Left renal pelvis (tissue), 4 donors: ENCODE results near the gene LIG1. TPM values are rescaled to one million over a fixed set of nuclear protein-coding genes. Genes with fewer than 3 reads are reported as not detected.

ENCODE experiments used
- DNase-seq, 4 donors: peaks; one replicate each; pipeline ENCODE4 v3.0.0-alpha.2; 2013; ENCODE audit warnings: low read depth in 4 of 4, low spot score in 3 of 4
- polyA plus RNA-seq, 4 donors: library from polyadenylated mRNA; unstranded; fragments of 120-200 nt; gene quantifications; one replicate each; pipeline ENCODE4 v1.2.1, GENCODE V29; 2013; ENCODE audit not compliant: insufficient read length in 4 of 4

The LIG1 gene
- polyA plus RNA-seq, 4 donors, result 45.5 to 69.6 (median 60.7) TPM

DNA sequence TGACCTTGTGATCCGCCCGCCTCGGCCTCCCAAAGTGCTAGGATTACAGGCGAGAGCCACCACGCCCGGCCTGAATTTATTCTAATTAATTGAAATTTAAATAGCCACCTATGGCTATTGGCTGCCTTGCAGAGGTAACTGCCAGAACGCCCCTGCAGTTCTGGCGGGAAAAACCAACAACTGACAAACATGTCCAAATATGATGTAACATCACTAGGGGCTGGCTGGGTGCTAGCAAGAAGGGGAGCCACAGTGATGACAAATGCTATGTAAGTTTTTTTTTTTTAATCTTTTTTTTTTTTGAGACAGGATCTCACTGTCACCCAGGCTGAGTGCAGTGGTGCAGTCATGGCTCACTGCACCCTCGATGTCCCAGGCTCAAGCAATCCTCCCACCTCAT lies 13.2 kb upstream of the LIG1 start:
- no peak for DNase-seq

DNA sequence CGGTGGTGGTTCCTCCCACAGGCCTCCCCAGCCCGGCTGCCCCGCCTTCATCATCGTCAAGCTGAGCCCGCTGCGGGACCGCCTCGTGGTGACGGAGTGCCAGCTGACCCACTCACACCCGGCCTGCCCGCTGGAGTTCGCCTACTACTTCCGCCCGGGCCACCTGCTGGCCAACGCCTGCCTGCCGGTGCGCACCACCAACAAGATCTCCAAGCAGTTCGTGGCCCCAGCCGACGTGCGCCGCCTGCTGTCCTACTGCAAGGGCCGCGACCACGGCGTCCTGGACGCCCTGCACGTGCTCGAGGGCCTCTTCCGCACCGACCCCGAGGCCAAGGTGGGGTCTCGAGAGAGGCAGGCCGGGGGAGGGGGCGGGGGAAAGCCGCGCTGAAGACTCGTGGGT lies 12.3 kb upstream of the LIG1 start:
- DNase-seq, result no peak

DNA sequence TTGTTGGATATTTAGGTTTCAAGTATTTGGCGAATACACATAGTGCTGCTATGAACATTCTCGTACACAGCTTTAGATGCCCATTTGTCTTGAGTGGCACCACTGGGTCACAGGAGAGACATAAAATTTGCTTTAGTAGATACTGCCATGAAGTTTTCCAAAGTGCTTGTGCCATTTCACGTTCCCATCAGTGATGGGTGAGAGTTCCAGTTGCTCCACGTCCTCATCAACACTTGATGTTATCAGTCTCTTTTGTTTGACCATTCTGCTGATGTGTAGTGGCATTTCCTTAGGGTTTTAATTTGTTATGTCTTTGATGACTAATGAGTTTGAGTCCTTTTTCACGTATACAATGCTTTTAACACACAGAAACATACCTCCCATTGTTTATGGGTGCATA lies 11.4 kb upstream of the LIG1 start:
- DNase-seq, result no peak

DNA sequence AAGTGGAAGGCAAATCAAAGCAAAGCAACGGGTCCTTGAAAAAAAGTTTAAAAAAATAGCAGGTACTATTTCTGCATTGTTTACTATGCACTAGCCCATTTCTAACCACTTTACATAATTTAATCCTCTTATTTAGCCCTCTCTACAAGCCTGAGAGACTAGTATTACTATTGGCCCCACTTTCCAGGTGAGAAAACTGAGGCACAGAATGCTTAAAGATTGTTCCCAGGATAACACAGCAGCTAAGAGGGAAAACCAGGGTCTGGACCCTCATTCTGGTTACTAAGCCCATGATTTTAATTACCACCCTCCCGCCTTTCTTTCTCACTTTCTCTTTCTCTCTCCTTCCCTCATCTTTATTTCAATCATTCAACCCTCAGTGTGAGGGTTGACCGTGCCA lies 6.1 kb upstream of the LIG1 start:
- DNase-seq, result no peak

DNA sequence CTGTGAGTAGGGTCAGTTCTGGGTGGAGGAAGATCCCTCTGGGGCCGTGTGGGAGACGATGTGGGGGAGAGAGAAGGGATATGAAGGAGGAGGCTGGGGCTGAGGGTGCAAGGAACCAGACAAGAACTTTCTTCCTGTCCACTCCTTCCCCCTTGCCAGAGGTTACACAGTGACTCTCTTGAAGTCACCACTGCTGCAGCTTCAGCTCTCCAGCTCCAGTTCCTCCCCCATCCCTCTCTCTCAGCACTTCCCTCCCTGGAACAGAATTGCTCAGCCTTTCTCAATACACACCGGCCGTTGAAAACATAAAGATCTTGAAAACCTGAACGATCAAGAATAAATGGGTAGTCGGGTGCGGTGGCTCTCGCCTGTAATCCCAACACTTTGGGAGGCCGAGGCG lies 5.4 kb upstream of the LIG1 start:
- no peak for DNase-seq

DNA sequence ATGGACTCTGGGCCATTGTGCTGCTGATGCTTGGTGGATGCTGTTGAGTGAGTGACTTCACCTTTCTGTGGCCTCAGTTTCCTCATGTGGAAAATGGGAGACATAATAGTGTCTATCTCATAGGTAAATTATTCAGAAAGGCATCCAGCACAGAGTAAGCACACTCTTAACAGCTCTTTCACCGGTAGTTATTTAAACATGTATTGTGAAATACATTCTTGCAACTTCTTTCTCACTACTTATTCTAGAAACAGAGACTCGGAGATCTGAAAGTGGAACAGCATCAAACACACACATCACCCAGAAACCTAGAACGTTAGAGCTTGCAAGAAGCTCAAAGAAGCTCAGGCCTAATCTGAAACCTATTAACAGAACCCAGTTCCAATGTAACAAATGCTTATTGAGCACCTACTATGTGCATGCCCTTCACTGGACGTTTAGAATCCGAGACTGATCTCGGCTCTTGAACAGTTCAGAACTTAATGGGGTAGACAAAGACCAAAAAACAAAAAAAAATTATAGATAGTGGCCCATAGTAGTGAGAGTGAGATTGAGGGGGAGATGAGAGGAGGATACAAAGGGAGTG lies 4.4 kb upstream of the LIG1 start:
- DNase-seq, result no peak

GRCh38 chr19:48171710-48172109 lies 1.6 kb upstream of the LIG1 start:
- DNase-seq, result no peak

GRCh38 chr19:48170817-48171347 lies 738 bp upstream of the LIG1 start:
- DNase-seq, result no peak

GRCh38 chr19:48169578-48169938 lies 586 bp downstream of the LIG1 start:
- DNase-seq, result peak in 2 of 4 donors; percentile 31 to 32

GRCh38 chr19:48168689-48169088 lies 1.5 kb downstream of the LIG1 start:
- no peak for DNase-seq

GRCh38 chr19:48158210-48158790 lies 11.8 kb downstream of the LIG1 start:
- no peak for DNase-seq

- no peak for DNase-seq
Observed at GRCh38 chr19:48154003-48154402, 16.1 kb downstream of the LIG1 start.

DNA sequence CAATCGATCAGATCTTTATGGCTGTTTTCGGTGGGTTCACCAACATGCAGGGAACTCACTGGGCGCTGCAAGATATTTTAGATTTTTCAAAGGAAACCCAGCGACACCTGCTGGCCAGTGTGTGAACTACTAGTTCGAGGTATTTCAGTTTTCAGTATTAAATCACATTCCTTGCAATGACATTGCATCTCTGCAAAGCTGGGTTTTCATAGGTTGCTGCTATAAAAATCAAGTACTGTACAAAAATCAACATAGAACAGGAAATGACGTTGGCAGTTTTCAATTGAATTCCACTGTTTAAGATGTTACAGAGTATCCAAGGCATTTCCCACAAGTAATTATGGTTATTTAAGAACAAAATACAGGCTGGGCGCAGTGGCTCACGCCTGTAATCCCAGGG lies 17.6 kb downstream of the LIG1 start:
- peak in 2 of 4 donors; percentile 24 to 28 for DNase-seq

GRCh38 chr19:48149430-48149829 lies 20.7 kb downstream of the LIG1 start:
- DNase-seq, result no peak

GRCh38 chr19:48148576-48148975 lies 21.6 kb downstream of the LIG1 start:
- no peak for DNase-seq

GRCh38 chr19:48147597-48148175 lies 22.5 kb downstream of the LIG1 start:
- DNase-seq, result no peak

- no peak for DNase-seq
Observed at GRCh38 chr19:48139053-48139452, 31.1 kb downstream of the LIG1 start.

DNA sequence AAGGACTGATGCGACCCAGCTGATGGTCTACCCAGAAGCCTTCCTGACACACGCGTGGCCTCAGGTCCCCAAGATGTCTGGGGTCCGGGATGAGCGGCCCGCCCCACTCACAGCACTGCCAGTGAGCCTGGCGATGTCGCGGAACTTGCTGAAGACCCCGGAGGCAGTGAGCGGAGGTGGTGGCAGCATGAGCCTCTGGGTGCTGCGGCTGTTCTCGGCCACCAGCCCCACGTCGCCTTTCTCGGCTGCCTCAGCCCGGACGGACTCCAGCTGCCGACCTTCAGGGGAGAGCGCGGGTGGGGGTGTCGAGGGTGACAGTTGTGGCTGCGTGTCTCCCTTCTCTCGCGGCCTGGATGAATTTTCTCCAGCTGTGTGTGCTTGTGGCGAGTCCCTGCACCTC lies 32.7 kb downstream of the LIG1 start:
- no peak for DNase-seq

- DNase-seq, result no peak
Observed at GRCh38 chr19:48136547-48136946, 33.6 kb downstream of the LIG1 start.

DNA sequence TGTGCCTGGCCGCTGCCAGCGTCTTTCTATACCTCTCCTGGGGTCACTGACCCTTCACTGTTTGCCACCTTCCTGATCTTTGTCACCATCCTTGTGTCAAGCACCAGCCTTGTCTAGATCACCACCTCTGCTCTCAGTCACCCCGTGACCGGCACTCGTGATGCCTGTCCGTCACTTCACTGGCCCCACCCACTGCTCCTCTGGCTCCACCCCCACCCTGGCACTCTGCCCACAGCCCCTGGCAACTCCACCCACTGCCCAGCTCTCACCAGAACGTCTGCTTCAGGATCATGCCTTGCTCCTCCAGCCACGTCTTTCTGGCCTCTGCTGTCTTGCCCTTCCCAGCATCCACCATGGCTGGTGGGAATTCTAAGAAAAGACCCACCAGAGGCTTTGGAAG lies 34.7 kb downstream of the LIG1 start:
- DNase-seq, result no peak

DNA sequence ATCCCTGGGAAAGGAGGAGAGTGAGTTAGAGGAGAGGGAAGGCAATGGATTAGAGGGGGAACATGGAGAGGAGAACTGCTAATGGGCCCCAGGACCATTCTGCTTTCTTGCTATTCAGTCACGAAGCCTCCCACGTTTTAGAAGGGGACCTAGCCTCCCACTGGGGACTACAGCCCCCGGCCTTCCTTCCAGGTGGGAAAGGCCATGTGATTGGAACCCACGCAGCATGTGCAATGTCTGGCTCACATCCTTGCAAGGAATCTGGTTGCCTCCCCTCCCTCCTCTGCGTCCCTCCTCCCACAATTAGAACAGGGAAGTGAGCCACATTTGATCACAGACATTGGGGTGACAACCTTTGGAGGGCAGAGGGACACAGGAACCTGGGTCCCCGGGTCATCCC lies 37.0 kb downstream of the LIG1 start:
- DNase-seq, result no peak

DNA sequence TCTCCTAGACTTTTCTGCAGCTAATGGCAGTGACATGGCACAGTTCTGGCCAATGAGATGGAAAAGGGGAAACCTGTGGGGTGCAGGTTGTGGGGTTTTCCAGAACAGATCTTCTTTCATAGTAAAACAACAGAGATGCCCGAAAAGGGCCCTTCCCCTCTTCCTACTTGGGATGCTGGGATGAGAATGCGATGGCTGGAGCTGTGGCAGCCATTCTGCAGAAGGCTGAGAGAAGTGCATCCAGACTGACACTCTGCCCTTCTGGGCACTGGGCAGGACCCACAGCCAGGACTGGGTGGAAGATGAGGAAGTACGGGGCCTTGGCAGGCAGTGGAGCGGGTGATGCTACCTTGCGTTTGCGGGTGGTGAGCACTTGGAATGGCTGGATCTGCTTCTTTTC lies 42.6 kb downstream of the LIG1 start:
- DNase-seq, result no peak
